HG03558 (cell line): ENCODE results near the gene HIVEP3.

Experiments
- ATAC-seq: cut with Tn5 transposase; IDR thresholded peaks from one replicate; pipeline ENCODE4 v1.9.1; 2021; ENCODE audit warnings: moderate number of reproducible peaks; ENCODE audit not compliant: unreplicated experiment; ENCODE audit errors: extremely low read depth

The HIVEP3 gene

DNA sequence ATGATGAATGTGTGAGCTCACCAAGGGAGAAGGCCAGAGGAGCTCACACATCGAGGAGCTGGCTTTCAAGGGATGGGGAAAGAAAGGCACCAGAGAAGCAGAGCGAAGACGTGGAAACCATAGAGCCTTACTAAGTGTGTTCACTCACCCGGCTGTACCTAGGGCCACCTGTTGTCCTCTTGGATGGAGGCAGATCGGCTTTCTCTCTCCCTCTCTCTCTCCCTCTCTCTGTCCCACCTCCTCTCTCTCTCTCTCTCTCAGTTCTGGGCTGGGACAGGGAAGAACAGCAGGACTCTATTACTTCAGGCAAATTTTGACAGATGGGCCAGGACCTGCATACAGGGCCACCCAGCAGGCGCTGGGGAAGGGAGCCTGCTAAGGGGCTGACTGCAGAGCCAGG lies 64.8 kb downstream of the HIVEP3 start:
- no peak for ATAC-seq

DNA sequence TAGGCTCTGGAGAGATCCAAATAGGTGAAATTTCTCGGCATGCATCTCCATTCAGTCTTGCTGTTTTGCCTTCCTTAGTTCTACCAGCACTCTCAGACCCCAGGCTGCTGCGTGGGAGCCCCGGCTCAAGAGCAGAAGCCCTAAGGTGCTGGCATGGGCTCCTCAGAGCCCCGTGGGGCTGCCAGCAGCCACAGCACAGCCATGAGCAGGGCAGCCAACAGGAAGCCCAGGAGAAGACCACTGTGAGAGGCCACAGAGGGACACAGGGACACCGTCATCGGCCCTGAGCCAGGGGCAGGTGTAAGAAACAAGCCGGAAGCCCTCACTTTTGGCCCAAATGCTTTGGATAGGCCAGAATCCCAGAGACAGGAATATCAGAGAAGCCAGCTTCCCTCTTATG lies 66.6 kb downstream of the HIVEP3 start:
- no peak for ATAC-seq

GRCh38 chr1:41851589-41851988 lies 67.1 kb downstream of the HIVEP3 start:
- ATAC-seq = no peak

DNA sequence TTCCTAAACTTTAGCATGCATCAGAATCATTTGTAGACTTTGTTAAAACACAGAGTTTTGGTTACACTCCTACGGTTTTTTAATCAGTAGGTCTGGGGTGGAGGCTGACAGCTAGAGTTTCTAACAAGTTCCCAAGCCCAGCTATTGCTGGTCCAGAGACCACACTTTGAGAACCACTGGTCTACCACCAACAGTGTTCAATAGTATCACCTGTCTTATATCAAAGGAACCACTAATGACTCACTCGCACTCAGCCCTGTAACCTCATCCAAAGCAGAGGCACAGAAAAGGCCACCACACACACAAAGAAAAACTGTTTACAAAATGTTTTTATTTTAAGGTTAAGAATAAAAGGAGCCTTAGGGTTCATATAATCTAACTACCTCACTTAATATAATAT lies 68.7 kb downstream of the HIVEP3 start:
- no peak for ATAC-seq

DNA sequence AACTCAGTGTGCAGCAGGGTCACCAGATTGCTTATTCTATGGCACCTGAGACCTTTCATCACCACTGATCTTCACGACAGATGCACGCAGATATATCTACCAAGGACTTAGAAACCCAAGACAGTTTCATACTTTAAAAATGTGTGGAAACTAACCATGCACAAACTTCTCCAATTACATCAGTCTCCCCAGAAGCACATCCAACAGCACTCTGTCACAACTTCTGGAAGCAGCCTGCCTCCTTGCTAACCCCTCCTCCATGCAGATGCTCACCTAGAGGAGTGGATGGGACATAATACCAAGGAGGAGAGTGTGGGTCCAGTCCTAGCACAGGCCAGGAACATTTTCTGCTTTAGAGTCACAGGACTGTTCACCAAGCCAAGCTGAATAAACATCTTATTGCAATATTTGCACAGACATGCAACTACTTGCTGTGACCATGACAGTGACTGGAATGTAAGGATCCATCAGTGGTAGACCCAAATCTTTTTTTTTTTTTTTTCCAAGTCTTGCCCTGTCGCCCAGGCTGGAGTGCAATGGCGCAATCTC lies 69.4 kb downstream of the HIVEP3 start:
- no peak for ATAC-seq

- no peak for ATAC-seq
These were observed 70.3 kb downstream of the HIVEP3 start for GRCh38 chr1:41848216-41848952.

DNA sequence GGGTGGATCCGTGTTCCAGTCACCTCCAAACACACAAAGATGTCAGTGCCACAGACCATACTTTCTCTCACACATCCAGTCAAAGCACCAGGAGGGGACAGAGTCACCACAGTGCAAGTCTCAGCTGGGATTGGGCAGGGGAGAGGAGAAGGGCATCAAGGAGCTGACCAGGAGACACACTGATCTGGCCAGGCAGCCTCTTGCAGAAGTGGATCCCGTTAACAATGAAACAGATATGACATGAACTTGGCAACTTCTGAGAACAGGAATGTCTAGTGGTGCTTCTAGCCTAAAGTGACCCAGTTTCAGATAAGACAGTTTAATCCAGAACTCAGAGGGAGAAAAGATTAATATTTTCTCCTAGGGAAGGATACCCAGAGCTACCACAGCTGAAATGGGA lies 71.0 kb downstream of the HIVEP3 start:
- ATAC-seq = no peak

GRCh38 chr1:41846625-41847405 lies 71.9 kb downstream of the HIVEP3 start:
- no peak for ATAC-seq

DNA sequence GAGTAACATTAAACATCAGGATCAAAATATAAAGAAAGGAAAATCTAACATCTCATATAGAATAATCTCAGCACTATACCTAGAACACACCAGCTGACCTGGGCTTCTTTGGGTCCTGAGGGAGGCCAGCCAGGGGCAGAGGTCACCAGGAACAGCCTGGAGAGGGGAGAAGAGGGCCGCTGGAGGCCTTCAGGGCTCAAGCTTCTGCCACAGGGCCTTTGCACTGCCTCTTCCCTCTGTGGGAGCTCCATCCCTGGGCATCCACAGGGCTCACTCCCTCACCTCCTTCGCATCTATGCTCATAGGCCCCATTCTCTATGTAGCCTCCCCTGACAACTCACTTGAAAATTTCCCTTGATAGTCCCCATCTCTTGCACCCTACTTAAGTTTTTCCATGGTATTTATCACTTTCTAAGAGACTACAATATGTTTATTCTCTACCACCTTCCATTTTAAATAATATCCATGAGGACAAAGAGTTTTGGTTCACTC lies 73.9 kb downstream of the HIVEP3 start:
- ATAC-seq = no peak

DNA sequence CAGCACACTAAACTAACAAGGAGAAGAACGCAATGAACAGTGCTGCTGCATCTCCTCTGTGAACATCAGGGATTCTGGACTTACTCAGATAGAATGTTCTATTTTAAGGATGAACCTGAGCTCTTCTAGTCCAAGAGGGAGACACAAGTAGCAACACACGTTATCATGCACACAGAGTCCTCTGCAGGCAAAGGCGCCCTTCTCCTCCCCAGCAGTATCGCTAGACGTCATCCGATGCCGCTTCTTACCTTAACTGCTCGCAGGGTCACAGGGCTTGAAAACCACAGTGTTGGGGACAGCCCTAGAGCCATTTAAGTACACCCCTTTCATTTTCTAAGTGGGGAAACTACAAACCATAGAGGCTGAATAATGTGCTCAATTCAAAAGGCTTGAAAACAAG lies 74.5 kb downstream of the HIVEP3 start:
- ATAC-seq = no peak

GRCh38 chr1:41842993-41843755 lies 75.5 kb downstream of the HIVEP3 start:
- ATAC-seq = no peak

GRCh38 chr1:41842326-41842725 lies 76.4 kb downstream of the HIVEP3 start:
- ATAC-seq = no peak

- no peak for ATAC-seq
These were observed 78.0 kb downstream of the HIVEP3 start for GRCh38 chr1:41840592-41841246.

DNA sequence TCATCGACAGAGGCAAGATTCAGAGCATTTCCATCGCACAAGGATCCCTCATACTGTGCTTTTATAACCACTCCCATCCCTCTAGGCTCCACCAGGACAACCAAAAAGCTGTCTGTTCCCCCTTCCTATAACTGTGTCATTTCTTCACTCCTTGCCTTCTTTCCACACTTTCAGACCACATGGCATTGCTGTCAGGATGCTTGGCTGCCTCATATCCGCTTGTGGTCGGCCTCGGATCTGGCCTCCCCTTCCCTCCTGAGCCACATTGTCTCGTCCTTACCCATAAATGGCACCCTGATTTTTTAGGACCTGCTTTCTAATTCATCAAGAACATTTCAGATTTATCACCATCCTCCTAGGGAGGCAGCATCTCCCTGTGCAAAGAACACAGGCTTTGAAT lies 80.5 kb downstream of the HIVEP3 start:
- ATAC-seq = no peak

DNA sequence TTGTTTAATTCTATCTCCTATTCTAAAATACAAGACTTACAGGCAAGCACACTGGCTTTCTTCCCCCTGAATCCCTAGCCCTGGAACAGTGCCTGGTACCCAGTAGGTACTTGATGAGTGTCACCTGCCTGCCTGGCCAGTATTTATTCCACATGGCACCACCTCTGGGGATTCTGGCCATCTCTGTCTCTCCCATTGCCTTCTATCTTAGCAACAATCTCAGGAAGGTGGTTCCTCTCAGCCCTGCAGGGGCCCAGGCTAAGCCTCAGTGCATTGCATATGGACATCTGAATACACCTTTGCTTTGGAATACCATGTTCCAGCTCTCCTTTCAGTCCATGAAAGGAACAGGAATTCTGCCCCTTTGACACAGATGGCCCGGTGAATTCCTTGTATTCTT lies 81.0 kb downstream of the HIVEP3 start:
- ATAC-seq = no peak

- ATAC-seq = no peak
These were observed 83.2 kb downstream of the HIVEP3 start for GRCh38 chr1:41835485-41835884.

GRCh38 chr1:41833519-41834000 lies 85.2 kb downstream of the HIVEP3 start:
- no peak for ATAC-seq

GRCh38 chr1:41830726-41831125 lies 88.0 kb downstream of the HIVEP3 start:
- ATAC-seq = no peak

DNA sequence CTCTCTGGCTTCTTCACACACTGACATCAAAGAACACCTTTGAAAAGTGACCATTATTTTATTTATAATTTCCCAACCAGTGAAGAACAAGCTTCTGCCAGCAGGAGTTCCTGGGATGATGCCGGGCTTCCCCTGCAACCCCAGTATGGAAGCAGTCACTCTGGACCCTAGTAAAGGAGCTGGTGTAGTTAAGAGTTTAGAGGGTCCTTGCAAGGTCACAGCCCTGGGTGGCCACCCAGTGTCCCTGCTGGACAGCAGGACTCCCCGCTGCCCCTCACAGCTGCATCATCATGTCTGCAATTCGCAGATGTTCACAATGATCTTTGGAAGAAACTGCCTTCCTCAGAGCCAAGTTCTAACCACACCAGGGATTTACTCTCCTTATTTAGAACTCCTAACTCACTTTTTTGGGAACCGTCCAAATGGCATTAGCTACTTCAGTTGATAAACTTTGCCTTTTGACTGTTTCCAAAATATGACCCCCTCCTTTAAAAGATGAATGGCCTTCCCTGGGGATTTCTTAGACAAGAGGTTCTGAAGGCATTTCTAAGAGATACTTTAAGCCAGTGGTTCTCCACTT lies 90.6 kb downstream of the HIVEP3 start:
- no peak for ATAC-seq

- no peak for ATAC-seq
These were observed 95.3 kb downstream of the HIVEP3 start for GRCh38 chr1:41823471-41823870.
